ENCODE data around the gene CROT. TPM values are rescaled to one million over a fixed set of nuclear protein-coding genes. Genes with fewer than 3 reads are reported as not detected.

Gene CROT
- total RNA-seq, 1 donor from 2014 or later, result 20.7 TPM

GRCh38 chr7:87341441-87341840 is 4.0 kb upstream of the CROT start:
- DNase-seq (ENCODE audit: low spot score), result no peak

DNA sequence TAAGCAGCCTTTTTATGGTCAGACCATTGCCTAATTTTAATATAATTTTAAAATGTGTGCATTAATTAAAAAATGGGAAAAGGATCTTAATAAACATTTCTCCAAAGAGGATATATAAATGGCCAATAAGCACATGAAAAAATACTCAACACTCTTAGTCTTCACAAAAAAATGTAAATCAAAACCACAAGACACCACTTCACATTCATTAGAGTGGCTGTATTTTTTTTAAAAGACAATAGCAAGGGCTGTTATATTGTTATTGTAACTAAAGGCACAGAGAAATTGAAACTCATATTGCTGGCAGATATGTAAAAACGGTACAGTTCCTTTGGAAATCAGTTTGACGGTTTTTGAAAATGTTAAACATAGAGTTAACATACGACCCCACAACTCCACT is 3.2 kb upstream of the CROT start:
- DNase-seq (ENCODE audit: low spot score), result no peak

DNA sequence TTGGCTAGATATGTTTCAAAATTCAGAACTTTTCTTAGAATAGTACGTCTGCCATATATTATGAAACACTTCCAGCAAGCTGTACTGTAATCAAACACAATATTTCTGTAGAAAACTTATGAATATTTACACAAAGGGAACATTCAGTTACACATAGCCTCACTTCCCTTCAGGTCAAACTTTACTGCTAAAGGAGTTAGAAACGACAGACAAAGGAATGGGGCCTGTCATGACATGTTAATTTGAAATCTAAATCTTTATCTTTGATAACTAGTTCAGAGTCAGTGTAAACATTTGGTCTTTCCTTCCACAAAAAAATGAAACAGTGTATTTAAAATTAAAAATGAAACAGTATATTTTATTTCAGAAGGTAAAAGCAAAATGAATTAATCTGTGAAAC is 1.0 kb upstream of the CROT start:
- peak; percentile 33 for DNase-seq (ENCODE audit: low spot score)

GRCh38 chr7:87345962-87346371 is 503 bp downstream of the CROT start:
- DNase-seq (ENCODE audit: low spot score), result peak; percentile 27

GRCh38 chr7:87347207-87347606 is 1.7 kb downstream of the CROT start:
- no peak for DNase-seq (ENCODE audit: low spot score)

- no peak for DNase-seq (ENCODE audit: low spot score)
Observed at GRCh38 chr7:87347664-87348063, 2.2 kb downstream of the CROT start.

DNA sequence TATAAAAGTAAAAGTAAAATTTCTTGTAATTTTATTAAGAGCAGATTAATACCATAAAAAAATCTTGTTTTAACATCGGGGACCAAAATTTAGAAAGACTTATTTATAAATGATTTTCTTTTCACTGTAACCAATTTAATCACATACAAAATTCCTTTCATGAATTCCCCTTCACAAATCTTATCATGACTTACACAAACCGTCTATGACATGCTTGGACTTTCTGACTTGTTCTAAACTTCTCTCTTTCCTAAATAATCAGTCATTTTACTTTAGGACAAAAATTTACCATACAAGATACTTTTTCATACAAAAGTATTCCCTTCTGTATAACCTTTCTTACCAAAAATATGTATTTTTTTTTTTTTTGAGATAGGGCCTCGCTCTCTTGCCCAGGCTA is 9.3 kb downstream of the CROT start:
- no peak for DNase-seq (ENCODE audit: low spot score)

DNA sequence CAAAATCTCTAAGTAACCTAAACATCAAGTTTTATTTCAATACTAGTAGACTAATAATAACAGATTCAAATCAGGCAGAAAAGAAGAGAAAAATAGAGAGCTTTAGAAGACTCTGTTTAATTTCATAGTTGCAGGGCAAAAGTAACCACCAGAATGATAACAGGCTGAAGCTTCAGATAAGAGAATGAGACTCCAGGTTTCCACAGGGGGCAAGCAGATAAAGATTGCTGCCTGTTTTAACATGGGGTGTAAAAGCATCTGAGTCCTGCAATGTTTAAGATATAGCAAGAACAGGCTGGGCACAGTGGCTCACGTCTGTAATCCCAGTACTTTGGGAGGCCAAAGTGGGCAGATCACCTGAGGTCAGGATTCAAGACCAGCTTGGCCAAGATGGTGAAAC is 11.0 kb downstream of the CROT start:
- no peak for DNase-seq (ENCODE audit: low spot score)

DNA sequence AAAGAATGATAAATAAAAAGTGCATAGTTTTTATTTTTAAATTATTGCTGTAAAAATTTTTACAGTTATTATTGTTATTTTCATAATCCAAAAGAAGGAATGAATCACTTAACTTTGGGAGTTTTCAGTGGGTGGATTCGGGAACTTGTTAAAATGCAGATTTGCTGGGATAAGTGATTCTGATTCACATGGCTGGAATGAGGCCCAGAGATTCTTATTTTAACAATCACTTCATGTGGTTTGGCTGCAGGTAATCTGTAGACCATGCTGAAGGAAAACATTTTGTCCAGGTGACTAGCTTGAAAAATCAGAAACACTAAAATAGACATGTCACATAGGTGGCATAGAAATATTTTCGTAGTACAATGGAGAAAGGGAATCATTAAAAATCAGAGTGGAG is 13.9 kb downstream of the CROT start:
- no peak for DNase-seq (ENCODE audit: low spot score)

GRCh38 chr7:87361320-87361719 is 15.9 kb downstream of the CROT start:
- DNase-seq (ENCODE audit: low spot score), result no peak

GRCh38 chr7:87363342-87363741 is 17.9 kb downstream of the CROT start:
- no peak for DNase-seq (ENCODE audit: low spot score)

DNA sequence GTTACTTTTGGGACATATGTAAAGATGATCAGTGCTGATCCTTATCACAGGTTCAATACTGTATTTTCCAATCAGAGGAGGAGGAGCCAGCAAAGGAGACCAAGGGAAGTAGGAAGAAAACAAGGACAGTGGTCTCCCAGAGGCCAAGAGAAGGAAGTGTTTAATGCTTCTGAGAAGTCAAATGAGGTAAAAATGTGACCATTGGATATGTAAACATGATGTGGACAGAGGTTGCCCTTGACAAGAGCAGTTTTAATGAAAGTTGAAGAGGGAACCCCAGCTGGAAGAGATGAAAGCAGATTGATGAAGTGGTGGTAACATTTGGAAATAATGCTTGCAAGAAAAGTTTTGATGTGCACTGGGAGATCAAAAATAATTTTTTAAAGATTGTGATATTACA is 18.8 kb downstream of the CROT start:
- no peak for DNase-seq (ENCODE audit: low spot score)

DNA sequence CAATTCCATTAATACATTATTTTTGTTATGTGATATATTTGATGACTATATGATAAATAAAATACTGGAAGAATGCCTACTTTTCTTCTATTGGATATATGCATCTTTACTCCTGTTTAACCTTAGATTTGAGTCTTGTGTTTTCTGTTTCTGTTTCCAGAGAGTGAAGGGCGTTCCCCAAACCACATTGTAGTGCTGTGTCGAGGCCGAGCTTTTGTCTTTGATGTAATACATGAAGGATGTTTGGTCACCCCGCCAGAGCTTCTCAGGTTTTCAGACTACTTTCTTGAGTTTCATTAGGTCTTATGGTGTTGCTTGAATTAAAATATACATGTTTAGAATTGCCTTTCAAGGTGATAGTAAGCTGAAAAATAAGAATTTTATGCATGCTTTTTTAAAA is 23.8 kb downstream of the CROT start:
- no peak for DNase-seq (ENCODE audit: low spot score)

DNA sequence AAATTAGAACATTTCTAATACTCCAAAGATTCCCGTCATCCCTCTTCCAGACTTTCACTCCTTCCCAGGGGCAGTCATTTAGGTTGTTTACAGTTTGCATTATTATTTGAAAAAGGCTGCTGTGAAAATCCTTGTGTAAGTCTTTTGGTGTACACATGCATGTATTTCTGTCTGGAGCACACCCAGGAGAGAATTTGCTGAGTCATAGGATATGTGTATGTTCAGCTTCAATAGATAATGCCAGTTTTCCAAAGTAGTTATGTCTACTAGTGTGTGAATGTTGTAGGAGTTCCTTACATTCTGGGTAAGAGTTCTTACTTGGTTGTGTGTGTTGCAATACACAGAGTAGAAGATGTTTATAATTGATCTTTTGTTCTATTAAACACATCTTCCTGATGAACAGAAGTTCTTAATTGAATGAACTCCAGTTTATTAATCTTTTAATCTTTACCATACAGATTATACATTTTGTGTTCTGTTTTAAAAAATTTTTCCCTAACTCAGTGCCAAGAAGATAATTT is 25.3 kb downstream of the CROT start:
- peak; percentile 2 for DNase-seq (ENCODE audit: low spot score)

DNA sequence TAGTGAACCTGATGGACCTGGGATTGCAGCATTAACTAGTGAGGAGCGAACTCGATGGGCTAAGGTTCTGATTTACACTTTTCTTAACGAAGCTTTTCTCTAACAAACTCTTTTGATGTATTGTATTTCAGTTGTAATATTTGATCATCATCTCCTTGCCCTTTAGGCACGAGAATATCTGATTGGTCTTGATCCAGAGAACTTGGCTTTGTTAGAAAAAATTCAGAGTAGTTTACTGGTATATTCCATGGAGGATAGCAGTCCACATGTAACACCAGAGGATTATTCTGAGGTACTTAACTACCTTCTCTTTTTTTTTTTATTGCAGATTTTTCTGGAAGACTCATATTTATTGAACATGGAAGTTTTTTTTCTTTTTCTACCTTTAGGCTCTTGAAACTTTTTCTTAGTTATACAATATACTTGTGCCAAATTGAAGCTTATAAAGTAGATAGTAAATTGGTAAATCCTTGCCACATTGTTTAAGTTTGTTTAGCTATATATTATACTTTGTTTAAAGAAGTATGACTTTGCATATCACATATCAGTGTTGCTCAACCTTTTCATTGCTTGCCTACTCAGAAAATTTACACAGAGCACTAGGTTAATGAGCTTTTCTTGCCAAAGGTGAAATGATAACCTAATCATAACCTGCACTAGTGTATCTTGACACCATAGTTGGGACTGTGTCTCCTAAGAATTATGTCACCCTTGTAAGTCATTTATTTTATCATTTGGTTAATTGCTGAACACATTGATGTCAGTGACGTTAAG is 30.4 kb downstream of the CROT start:
- no peak for DNase-seq (ENCODE audit: low spot score)

- DNase-seq (ENCODE audit: low spot score), result no peak
Observed at GRCh38 chr7:87380905-87381304, 35.4 kb downstream of the CROT start.

- DNase-seq (ENCODE audit: low spot score), result no peak
Observed at GRCh38 chr7:87391020-87391701, 45.7 kb downstream of the CROT start.

- no peak for DNase-seq (ENCODE audit: low spot score)
Observed at GRCh38 chr7:87395442-87396020, 50.1 kb downstream of the CROT start.

- DNase-seq (ENCODE audit: low spot score), result peak; percentile 53
Observed at GRCh38 chr7:87398446-87398845, 53.0 kb downstream of the CROT start.

GRCh38 chr7:87404674-87405073 is 59.2 kb downstream of the CROT start:
- no peak for DNase-seq (ENCODE audit: low spot score)

DNA sequence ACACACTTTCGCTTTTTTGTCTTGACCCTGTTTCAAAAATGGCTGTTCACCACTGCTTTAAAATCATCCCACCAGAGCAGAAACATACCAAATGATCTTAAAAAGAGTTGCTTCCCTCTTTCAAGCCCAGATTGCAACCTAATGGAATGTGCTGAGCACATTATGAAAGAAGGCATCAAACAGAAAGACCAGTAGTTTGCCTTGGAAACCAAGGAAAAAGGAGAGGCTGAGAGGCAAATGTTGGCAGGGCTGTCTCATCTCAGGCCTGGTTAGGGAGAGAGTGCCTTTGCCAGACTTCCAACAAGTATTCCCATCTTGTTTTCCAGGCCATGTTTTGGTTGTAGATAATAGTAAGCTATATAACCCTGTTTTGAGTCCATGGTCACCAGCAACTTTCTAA is 65.7 kb downstream of the CROT start:
- DNase-seq (ENCODE audit: low spot score), result no peak

DNA sequence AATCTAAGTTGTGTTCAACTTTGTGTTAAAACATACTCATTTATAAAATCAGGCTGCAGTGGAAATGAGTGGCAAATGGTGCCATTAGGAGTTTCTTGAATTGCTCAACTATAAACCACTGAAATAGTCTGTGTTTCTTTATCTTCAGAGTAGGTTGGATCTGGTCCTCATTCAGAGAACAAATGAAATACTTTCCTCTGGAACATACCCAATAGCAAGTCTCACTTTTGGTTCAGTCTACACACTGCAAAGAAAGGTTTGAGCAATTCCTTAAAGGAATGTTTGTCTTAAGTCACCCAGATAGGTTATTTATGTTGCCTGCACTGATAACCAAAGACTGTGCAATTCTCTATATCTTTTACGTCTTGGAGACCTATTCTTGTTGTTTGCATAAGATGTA is 67.6 kb downstream of the CROT start:
- DNase-seq (ENCODE audit: low spot score), result peak; percentile 18

Measured in umbilical cord (tissue), 2 donors.